Keratinocyte (primary cell): ENCODE data around the gene FAM234A. TPM values are rescaled to one million over a fixed set of nuclear protein-coding genes. Genes with fewer than 3 reads are reported as not detected.

Experiments used
- DNase-seq: peaks from one replicate; pipeline ENCODE4 v3.0.0-alpha.2; 2011; ENCODE audit warnings: low read depth, missing footprints, low spot score
- FAIRE-seq: peaks from 2 replicates; lab custom pipeline; 2011; peaks lifted over from hg19 to GRCh38; lab: Jason Lieb, UNC
- H2AFZ ChIP-seq: 2 replicates; pipeline ENCODE4 v1.6.0; 2012; ENCODE audit warnings: low read length, control low read depth, inconsistent platforms; ENCODE audit not compliant: control insufficient read depth
- H3K27ac ChIP-seq: 2 replicates; pipeline ENCODE4 v1.5.1; 2011; ENCODE audit warnings: low read length; ENCODE audit not compliant: control insufficient read depth, insufficient read depth
- H3K27me3 ChIP-seq: 3 replicates; pipeline ENCODE4 v1.6.0; 2011; ENCODE audit warnings: low read length; ENCODE audit not compliant: control insufficient read depth, insufficient read depth; ENCODE audit errors: extremely low read depth
- H3K36me3 ChIP-seq, 2 experiments: 2 replicates in 1 of 2; 3 replicates in 1 of 2; pipeline ENCODE4 v1.5.1; 2011; ENCODE audit warnings: low read length in 2 of 2, mild to moderate bottlenecking in 1 of 2; ENCODE audit not compliant: control insufficient read depth in 2 of 2, insufficient read depth in 2 of 2; ENCODE audit errors: extremely low read depth in 1 of 2
- H3K4me1 ChIP-seq: 3 replicates; pipeline ENCODE4 v1.5.1; 2011; ENCODE audit warnings: low read length; ENCODE audit not compliant: control insufficient read depth, insufficient read depth; ENCODE audit errors: extremely low read depth
- H3K4me2 ChIP-seq: 3 replicates; pipeline ENCODE4 v1.6.0; 2011; ENCODE audit warnings: low read depth, low read length; ENCODE audit not compliant: control insufficient read depth, insufficient read depth; ENCODE audit errors: extremely low read depth
- H3K4me3 ChIP-seq, 3 experiments: fragments of 200-600 bp in 1 of 3; sonication (generic) in 1 of 3; 2 replicates in 2 of 3; 3 replicates in 1 of 3; pipeline ENCODE4 v1.5.1; 2011 to 2016; ENCODE audit warnings: low read length in 3 of 3, mild to moderate bottlenecking in 3 of 3, control low read depth in 2 of 3, inconsistent platforms in 1 of 3, low read depth in 1 of 3, mixed read lengths in 1 of 3, mixed run types in 1 of 3, moderate library complexity in 1 of 3; ENCODE audit not compliant: control insufficient read depth in 2 of 3, insufficient read depth in 2 of 3; ENCODE audit errors: extremely low read depth in 1 of 3
- H3K79me2 ChIP-seq: 2 replicates; pipeline ENCODE4 v1.6.0; 2012; ENCODE audit warnings: low read length; ENCODE audit not compliant: control insufficient read depth, insufficient read depth
- H3K9ac ChIP-seq: 3 replicates; pipeline ENCODE4 v1.6.0; 2011; ENCODE audit warnings: low read length; ENCODE audit not compliant: control insufficient read depth, insufficient read depth; ENCODE audit errors: extremely low read depth
- H3K9me1 ChIP-seq: 3 replicates; pipeline ENCODE4 v1.6.0; 2011; ENCODE audit warnings: low read length; ENCODE audit not compliant: control insufficient read depth, insufficient read depth; ENCODE audit errors: extremely low read depth
- H3K9me3 ChIP-seq: 2 replicates; pipeline ENCODE4 v1.5.1; 2012; ENCODE audit warnings: low read depth, low read length; ENCODE audit not compliant: control insufficient read depth
- H4K20me1 ChIP-seq: 3 replicates; pipeline ENCODE4 v1.6.0; 2011; ENCODE audit warnings: low read length; ENCODE audit not compliant: control insufficient read depth, insufficient read depth; ENCODE audit errors: extremely low read depth
- EZH2 ChIP-seq: IDR thresholded peaks from one replicate; pipeline ENCODE4 v1.6.1; 2012; ENCODE audit warnings: inconsistent platforms, mild to moderate bottlenecking, low read length, moderate library complexity
- dilution Hi-C: fragments of 300-500 bp; cut with MboI; formaldehyde crosslinking; loops from one replicate; pipeline ENCODE4 v1.7.0; 2020; ENCODE audit warnings: low sequenced_read_pairs; ENCODE audit not compliant: extremely low pct_ligation_motif_present
- polyA plus RNA-seq, 5 experiments: library from polyadenylated mRNA; depleted of rRNA in 3 of 5; stranded (reverse) in 3 of 5; stranded (forward) in 1 of 5; unstranded in 1 of 5; fragments of >200 nt; gene quantifications; 1 replicate in 1 of 5; 2 replicates in 3 of 5; 3 replicates in 1 of 5; pipeline versions ENCODE4 v1.2.1 to v1.2.3, GENCODE V29; 2011 to 2012; ENCODE audit warnings: missing spikeins in 2 of 5, low read depth in 1 of 5, low replicate concordance in 1 of 5
- TF ChIP-seq, protein P1 (sequence below), 3 experiments: IDR thresholded peaks in 1 of 3; conservative IDR thresholded peaks in 1 of 3; optimal IDR thresholded peaks in 1 of 3; 2 replicates in 2 of 3; 3 replicates in 1 of 3; pipeline versions ENCODE3 to v1.5.1; 2011; ENCODE audit warnings: low read length in 3 of 3, mild to moderate bottlenecking in 3 of 3, moderate library complexity in 2 of 3, control low read depth in 1 of 3, inconsistent platforms in 1 of 3; ENCODE audit not compliant: insufficient read depth in 2 of 3; ENCODE audit errors: extremely low read depth in 1 of 3

Gene FAM234A
- polyA plus RNA-seq, 1 donor (not counting 4 experiments of a cell fraction or from before 2014, with no cell fraction given), result 18.3 TPM

DNA sequence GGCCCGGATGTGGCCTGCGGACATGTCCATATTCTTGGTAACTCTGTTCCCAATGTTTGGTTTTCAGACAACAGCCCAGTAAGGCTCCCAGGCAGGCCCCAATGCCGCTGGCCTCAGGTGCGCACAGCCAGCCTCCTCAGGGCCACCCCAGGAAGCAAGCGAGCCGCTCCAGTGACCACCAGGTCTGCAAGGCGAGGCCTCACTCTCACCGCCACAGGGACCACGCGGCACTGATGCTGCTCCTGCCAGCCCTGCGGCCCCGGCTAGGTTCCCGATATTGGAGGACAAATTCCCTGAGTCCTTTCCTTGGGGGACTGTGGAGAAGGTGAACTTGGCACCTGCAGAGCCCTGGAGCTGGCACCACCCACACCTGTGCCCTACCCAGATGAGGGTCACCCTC, 67.3 kb downstream of the FAM234A start:
- FAIRE-seq (no peak), DNase-seq (no peak)
- no peak overlapping the region for H3K4me2 ChIP-seq
- H2AFZ ChIP-seq, result no peak overlapping the region
- no peaks in the 10 kb centered on the region for H3K9me1 ChIP-seq
- peaks cover 5% of the 10 kb centered on the region for H4K20me1 ChIP-seq
- peaks cover 5% of the 10 kb centered on the region for H3K79me2 ChIP-seq
- H3K9ac ChIP-seq, result no peak overlapping the region
- TF ChIP-seq, protein P1, sequence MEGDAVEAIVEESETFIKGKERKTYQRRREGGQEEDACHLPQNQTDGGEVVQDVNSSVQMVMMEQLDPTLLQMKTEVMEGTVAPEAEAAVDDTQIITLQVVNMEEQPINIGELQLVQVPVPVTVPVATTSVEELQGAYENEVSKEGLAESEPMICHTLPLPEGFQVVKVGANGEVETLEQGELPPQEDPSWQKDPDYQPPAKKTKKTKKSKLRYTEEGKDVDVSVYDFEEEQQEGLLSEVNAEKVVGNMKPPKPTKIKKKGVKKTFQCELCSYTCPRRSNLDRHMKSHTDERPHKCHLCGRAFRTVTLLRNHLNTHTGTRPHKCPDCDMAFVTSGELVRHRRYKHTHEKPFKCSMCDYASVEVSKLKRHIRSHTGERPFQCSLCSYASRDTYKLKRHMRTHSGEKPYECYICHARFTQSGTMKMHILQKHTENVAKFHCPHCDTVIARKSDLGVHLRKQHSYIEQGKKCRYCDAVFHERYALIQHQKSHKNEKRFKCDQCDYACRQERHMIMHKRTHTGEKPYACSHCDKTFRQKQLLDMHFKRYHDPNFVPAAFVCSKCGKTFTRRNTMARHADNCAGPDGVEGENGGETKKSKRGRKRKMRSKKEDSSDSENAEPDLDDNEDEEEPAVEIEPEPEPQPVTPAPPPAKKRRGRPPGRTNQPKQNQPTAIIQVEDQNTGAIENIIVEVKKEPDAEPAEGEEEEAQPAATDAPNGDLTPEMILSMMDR (optimal IDR thresholded peaks at IDR 0.05 in 1 of 3, IDR thresholded peaks at IDR 0.05 in 1 of 3, conservative IDR thresholded peaks at IDR 0.05 in 1 of 3; ENCODE audit: extremely low read depth in 1 of 3, insufficient read depth in 2 of 3, low read length in 3 of 3), result no peak
- no peak for TF ChIP-seq EZH2
- no peaks in the 10 kb centered on the region for H3K27me3 ChIP-seq
- H3K4me1 ChIP-seq, result peaks cover 10% of the 10 kb centered on the region
- dilution Hi-C loops, result no loop called here
- H3K9me3 ChIP-seq, result no peaks in the 10 kb centered on the region
- H3K27ac ChIP-seq, result no peak overlapping the region
- H3K4me3 ChIP-seq, result no peak overlapping the region
- peaks cover 13 to 31% of the 10 kb centered on the region in 2 experiments for H3K36me3 ChIP-seq

DNA sequence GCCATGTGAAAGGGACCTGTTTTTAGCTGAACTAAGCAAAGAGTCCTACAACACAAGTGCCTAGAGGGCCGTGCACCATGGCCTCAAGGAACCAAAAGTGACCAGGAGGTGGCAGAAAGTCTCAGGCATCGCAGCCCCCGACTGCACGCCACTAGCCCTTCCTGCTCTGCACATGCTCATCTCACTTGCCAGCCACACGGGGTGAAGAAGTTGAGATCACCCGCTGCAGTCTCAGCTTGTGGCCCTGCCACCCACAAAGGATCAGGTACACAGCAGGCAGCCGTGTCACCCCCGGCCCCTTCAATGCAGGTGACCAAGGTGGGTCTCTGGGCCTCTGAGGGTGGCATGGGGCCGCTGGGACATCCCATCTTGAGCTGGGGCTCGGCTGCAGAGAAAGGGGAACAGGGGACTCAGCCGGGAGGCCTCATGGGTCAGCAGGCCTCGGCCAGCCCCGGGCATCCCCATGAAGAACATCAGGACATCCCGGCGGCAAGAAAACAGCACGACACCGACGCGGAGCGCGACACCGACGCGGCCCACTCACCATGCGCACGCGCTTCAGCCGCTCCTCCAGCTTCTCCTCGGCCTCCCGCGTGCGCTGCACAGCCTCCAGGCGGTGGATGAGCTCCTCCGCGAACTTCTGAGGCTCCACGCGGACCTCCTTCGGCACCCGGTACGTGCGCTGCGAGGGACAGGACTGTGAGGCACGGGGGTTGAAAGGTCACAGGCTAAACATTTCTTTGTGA, 69.3 kb downstream of the FAM234A start:
- Histone ChIP-seq H3K4me3 (no peak overlapping the region), H3K9me3 (no peaks in the 10 kb centered on the region), H4K20me1 (peaks cover 5% of the 10 kb centered on the region), H3K36me3 (peaks cover 17 to 40% of the 10 kb centered on the region in 2 experiments), H3K9me1 (no peaks in the 10 kb centered on the region), H3K4me1 (peaks cover 10% of the 10 kb centered on the region), H3K27me3 (no peaks in the 10 kb centered on the region), H3K9ac (no peak overlapping the region), H2AFZ (no peak overlapping the region), H3K4me2 (no peak overlapping the region), H3K79me2 (peaks cover 5% of the 10 kb centered on the region), H3K27ac (no peak overlapping the region)
- dilution Hi-C loops, result no loop called here
- DNase-seq (no peak), FAIRE-seq (no peak)
- TF ChIP-seq EZH2, result no peak
- TF ChIP-seq, protein P1 (optimal IDR thresholded peaks at IDR 0.05 in 1 of 3, IDR thresholded peaks at IDR 0.05 in 1 of 3, conservative IDR thresholded peaks at IDR 0.05 in 1 of 3; ENCODE audit: extremely low read depth in 1 of 3, insufficient read depth in 2 of 3, low read length in 3 of 3), result no peak
